Activated CD8-positive, alpha-beta memory T cell treated with anti-CD3 and anti-CD28 coated beads for 48 hours (primary cell): Measurements from ENCODE around the gene WDR45B.

Source experiments
- DNase-seq, 3 experiments: peaks; one replicate each; pipeline ENCODE4 v3.0.0-alpha.2; 2020; ENCODE audit warnings: low read depth in 2 of 3, low spot score in 2 of 3

The WDR45B gene

GRCh38 chr17:82631544-82631943 lies 16.7 kb downstream of the WDR45B start:
- DNase-seq: no peak

GRCh38 chr17:82630212-82630611 lies 18.0 kb downstream of the WDR45B start:
- no peak for DNase-seq

DNA sequence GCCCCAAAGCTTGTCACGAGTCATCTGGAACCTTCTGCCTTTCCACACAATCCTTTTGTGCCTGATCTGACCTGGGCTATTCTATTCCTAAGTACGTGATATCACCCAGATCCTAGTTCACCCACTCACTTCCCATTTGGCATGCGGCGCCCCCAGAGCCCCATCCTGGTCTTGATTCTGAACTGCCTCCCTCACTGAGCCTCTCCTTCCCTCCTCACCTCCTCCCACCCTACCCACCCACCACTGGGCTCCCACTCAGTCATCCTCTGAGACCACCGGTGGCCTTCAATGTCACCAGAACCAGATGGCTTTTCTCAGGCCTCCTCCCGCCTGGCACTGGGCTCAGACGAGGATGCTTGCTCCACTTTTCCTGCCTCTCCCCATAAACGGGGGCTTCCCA lies 18.5 kb downstream of the WDR45B start:
- no peak for DNase-seq

DNA sequence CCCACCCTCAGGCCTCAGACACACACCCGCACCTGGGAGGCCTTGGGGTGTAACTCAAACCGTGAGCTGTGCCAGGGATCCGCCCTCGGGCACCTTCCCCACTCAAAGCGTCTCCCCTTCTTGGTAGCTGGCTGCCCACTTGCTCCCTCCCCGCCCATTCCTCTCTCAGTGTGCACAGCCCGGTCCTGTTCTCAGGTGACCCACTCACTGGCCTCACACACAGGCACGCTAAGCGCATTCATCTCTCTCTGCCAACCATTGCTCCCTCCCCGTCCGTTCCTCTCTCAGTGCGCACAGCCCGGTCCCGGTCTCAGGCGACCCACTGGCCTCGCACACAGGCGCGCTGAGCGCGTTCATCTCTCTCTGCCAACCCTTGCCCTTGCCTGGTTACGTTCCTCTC lies 20.8 kb downstream of the WDR45B start:
- DNase-seq: no peak

DNA sequence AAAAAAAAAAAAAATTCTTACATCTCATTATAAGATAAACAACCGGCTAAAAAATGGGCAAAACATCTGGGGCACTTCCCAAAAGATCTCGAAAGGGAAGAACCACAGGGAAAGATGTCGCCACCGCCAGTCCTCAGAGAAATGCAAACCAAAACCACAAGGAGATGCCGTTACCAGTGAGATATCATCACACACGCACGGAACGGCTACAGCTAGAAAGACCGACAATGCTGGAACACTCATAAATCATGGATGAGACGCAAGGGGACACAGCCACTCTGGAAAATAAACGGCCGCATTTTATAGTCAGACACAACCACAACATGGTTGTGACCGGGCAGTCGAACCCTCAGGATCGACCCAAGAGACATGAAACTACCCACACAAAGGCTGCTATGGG lies 24.5 kb downstream of the WDR45B start:
- DNase-seq: no peak

DNA sequence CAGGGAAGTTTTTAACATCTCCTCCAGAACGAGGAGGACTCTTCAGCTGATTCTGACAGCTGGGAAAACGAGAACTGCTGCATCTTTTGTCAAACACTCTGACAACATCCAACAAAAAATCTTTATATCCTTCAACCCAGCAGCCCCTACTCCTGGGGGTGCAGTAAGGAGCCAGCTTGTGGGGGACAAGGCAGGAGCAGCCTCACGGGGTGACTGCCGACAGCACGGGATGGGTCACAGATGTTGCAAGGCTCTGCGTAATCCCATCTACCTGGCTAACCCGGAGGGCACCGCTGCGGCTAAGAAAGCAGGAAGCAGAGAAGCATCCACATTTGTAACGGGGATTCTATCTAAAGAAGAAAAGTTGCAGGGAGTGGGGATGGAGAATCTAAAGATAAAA lies 28.6 kb downstream of the WDR45B start:
- DNase-seq: no peak

DNA sequence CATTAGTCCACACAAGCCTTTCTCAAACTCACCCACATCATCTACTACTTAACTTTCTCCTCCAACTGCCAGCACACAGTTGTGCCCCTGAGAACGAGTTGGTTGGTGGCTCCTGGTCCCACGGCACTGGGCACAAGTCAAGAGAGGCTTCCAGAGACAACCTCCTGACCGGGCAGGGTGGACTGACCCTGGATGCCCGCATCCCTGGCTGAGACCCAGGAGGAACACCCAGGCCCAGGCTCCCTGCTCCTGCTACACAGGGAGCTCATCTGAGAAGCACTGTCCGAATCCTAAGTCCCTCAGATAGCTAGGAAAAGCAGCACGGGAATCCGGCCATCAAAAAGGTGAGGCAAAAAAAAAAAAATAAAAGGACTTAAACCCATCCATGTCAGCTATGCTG lies 29.0 kb downstream of the WDR45B start:
- DNase-seq: no peak

DNA sequence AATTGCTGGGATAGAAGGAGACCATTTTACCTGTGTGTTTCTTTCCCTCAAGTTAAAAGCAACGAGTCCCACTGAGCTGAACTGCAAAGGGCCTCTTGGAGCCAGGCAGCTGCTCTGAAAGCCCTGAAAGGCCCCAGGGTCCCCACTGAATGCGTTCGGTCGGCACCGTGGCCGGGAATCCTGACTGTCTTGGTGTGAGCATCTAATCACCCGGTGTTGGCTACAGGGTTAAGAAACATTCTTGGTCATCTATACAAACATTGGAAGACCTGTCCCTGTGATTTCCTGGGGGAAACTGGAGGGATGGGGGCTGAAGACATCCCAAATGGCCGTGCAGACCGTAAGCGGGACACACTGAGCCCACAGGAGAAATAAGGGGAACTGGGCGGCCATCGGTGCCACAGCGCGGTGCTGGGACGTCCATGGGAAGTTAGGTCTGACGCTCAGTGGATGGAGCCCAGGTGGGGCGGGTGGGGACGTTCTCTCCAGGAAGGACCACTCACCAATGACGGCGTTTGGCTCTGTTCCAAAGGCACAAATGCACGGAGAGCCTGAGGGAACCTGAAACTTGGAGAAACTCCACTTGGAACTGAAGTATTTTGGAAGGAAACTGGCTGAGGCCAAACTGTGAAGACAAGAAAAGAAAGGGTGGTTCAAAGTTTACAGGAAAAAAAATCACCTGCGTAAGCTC lies 32.1 kb downstream of the WDR45B start:
- no peak for DNase-seq

DNA sequence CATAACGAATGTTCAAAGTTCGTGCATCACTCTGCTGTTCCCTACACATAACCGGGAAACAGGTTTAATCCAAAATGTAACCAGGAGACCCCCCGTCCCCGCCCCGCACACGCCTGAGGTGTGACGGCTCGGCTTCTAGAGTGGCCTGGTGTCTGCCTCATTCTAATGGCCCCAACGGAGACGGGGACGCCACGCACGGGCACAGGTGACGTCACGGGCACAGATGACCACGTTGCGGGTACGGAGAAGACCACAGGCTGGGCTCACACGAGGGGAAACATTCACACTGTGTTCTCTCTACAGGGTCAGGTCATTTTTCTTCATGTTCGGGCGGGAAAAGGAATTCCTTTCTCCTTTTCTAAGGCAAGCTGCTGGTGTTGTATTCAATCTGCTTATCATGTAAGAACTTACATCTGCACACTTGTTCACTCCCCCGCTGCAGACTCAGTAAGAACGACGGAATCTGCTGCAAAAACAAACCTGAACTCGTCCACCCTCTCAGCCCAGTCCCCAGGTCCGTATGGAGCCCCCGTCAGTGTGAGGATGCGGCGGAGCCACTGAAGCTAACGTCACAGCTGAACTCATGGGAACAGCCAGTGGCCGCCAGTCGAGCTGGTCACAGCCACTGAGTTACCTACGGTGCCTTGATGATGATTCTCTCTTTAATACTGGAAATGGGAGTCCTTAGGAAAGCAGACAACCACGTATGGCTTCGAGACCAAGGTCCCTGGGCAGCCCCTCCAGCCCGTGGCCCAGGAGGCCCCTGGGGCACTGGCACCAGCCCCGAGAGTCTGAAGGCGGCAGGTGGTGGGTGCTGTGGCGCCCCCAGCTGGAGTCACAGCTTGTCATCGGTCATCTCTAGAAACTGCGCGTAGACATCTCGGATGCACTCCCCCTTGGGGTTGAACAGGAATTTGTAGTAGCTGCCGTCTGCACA lies 32.9 kb downstream of the WDR45B start:
- DNase-seq: no peak

GRCh38 chr17:82614095-82614631 lies 34.1 kb downstream of the WDR45B start:
- DNase-seq: no peak

- no peak for DNase-seq
Observed at GRCh38 chr17:82613283-82614094, 34.8 kb downstream of the WDR45B start.

DNA sequence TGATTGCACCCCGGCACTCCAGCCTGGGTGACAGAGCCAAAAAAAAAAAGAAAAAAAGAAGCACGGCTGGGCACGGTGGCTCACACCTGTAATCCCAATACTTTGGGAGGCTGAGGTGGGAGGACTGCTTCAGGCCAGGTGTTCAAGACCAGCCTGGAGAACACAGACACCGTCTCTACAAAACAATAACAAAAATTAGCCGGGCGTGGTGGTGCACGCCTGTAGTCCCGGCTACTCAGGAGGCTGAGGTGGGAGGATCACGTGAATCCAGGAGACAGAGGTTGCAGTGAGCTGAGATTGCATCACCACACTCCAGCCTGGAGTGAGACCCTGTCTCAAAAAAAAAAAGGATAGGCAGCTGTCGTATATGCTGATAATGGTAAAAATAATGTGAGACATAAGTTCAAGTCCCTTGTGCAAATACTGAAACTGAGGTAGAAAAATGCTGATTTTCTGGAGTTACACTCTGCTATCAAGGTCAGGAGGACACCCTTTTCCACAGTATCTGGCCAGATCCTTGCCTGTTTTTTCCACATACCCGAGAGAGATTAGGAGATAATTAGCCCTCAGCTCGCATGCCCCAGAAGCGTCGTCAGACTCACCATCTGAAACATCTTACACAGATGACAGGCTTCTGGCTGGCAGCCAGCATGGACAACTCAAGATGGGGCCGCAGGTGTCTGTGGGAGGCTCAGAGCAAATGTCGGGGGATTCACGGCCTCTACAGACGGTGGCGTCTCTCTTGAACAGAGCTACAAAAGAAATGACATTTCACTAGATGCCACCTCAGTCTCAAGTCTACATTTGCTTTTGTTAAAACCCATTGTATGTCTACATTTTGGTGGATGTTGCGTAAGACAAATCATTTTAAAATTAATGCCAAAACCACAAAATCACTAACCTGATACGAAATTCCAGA lies 36.8 kb downstream of the WDR45B start:
- DNase-seq: no peak

DNA sequence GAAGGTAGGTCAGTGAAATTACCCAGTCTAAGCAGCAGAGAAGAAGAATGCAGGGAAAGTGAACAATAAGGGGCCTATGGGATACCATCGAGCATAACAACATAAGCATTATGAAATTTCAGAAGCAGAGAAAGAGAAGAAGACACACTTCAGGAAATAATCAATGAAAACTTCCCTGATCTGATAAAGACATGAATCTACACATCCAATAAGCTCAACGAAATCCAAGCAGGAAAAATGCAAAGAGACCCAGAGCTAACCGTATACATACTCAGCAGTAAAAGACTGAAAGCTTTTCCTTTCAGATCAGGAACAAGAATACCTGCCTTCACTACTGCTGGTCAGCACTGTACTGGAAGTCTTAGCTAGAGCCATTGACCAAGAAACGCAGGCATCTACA lies 38.6 kb downstream of the WDR45B start:
- no peak for DNase-seq

- DNase-seq: no peak
Observed at GRCh38 chr17:82608816-82609215, 39.4 kb downstream of the WDR45B start.

GRCh38 chr17:82605939-82606600 lies 42.2 kb downstream of the WDR45B start:
- no peak for DNase-seq

GRCh38 chr17:82604532-82604931 lies 43.7 kb downstream of the WDR45B start:
- no peak for DNase-seq

GRCh38 chr17:82603981-82604448 lies 44.2 kb downstream of the WDR45B start:
- no peak for DNase-seq

- no peak for DNase-seq
Observed at GRCh38 chr17:82602986-82603710, 45.1 kb downstream of the WDR45B start.

DNA sequence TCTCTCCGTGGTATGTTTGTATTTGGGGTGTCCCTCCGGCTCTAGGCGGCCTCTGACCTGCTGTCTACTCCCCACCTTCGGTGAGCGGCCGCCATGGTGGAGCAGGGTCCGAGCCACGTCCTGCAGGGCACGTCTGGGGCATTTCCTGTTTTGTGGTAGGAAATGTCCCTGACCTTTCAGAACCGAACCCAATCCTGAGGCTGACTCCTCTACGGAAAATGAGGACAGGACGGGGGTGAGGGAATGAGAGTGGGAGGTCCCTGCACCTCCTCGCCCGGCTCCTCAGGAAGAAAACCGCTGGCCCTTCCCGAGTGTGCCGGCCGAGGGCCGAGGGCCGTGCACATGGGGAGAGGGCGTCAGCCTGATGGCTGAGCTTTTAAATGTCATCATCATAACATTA lies 45.8 kb downstream of the WDR45B start:
- DNase-seq: no peak
